AG10803 (cell line): Measurements from ENCODE around the gene ANKRD40.

Experiments used
- DNase-seq: peaks from one replicate; pipeline ENCODE4 v3.0.0; 2010; ENCODE audit warnings: low read depth
- H3K4me3 ChIP-seq: 2 replicates; pipeline ENCODE4 v1.5.1; 2011; ENCODE audit warnings: mild to moderate bottlenecking, low read length, control low read depth
- TF ChIP-seq, protein P1 (sequence below): conservative IDR thresholded peaks from 2 replicates; pipeline ENCODE4 v1.5.1; 2011; ENCODE audit warnings: mild to moderate bottlenecking, low read length, control low read depth, inconsistent platforms

Gene ANKRD40

DNA sequence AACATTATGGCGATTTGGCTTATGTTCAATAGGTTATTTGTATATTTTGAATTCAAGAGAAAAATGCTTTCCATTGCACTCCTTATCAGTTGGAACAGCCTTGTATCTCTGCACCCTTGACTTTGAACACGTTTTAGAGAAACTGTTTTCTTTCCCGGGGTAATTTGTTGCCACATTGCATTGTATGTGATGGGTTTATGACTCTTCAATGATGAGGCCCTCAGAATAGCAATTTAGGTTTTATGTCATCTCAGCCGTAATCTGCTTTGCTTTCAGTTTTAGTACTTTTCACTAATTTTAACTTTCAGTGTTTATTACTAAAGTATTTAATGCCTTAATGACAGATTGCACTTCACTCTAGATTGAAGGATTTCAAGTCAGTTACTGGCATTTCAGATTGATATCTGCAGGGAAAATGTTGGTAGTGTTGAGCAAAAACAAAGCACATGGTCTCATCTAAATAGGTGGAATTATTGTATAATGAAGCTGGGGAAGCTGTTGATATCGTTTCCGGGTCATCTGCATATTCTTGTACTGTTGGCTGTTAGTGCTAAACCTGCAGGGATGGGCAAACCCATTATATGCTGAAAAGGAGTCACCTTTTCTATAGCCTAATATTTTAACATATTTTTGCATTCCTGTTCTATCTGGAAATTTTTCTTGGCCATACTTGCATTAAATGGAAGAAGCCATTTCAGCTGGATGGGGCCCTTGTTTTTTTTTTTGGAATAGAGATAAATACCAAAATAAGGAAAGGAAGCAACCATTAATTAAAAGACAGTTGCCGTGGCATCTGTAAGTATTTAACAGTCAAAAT, 13.7 kb upstream of the ANKRD40 start:
- no peak for DNase-seq
- TF ChIP-seq, protein P1, sequence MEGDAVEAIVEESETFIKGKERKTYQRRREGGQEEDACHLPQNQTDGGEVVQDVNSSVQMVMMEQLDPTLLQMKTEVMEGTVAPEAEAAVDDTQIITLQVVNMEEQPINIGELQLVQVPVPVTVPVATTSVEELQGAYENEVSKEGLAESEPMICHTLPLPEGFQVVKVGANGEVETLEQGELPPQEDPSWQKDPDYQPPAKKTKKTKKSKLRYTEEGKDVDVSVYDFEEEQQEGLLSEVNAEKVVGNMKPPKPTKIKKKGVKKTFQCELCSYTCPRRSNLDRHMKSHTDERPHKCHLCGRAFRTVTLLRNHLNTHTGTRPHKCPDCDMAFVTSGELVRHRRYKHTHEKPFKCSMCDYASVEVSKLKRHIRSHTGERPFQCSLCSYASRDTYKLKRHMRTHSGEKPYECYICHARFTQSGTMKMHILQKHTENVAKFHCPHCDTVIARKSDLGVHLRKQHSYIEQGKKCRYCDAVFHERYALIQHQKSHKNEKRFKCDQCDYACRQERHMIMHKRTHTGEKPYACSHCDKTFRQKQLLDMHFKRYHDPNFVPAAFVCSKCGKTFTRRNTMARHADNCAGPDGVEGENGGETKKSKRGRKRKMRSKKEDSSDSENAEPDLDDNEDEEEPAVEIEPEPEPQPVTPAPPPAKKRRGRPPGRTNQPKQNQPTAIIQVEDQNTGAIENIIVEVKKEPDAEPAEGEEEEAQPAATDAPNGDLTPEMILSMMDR: no peak
- H3K4me3 ChIP-seq: peak overlapping the region; percentile 89

DNA sequence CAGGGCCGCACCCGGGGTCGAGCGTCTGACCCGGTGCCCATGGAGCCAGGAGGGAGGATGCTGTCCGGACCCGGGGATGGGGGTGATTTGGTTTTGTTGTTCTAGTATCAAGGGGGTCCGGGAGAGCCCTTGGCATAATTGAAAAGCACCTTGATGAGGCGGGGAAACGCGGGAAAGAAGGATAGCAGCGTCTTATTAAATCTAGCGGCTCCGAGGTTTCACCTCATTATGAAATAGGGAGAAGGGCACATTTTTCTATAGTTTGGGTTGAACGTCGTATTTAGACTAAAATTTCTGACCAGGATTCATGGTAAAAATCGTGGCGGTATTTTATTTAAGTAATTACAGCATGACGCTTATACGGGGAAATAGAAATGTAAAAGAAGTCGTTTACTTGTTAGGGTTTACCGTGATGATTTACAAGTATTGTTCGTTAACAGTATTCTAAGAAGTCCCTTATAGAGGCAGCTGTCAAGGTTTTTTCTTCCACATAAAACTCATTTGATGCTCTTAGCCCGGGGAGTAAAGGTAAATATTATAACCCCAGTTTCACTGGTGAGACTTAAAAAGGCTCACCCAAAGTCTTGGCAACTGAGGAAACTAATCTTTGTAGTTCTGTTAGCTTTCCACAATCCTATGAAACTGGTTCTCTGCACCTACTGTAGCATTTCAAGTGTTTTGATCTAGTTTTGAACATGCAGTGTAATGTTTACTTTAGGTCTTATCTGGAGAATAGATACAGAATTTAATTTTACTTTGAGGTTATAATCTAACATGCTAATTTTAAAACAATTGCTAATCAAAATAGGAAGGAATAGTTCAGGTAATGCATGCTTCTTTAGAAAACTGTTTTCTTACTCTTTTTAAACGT, 12.4 kb upstream of the ANKRD40 start:
- no peak for DNase-seq
- TF ChIP-seq, protein P1: no peak
- peak overlapping the region; percentile 89 for H3K4me3 ChIP-seq

DNA sequence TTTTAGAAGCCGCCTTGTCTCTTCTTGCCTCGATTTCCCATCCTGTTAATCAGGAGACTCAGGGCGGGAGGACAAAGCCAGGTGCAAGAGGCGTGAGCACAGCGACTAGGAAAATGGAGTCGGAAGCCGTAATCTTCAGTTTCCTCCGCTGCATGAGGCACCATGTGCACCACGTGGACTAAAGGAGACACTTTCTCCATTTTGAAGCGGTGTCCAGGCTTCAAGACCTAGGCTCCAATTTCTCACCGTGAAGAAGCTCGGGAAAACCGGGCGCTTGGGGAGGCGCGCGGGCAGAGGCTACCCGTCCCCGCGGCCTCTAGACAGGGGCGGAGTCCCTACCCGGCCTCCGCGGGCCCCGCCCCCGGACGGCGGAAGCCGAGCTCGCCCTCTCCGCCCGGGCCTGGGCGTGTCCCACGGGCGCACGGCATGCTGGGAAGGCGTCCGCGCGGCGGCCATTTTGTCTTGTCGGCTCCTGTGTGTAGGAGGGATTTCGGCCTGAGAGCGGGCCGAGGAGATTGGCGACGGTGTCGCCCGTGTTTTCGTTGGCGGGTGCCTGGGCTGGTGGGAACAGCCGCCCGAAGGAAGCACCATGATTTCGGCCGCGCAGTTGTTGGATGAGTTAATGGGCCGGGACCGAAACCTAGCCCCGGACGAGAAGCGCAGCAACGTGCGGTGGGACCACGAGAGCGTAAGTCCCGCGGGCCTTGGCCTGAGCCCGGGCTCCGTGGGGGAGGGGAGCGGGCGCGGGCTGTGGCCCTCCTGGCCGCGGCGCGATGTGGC, 11.6 kb upstream of the ANKRD40 start, which contains the start of gene LUC7L3:
LUC7L3 (plus strand) TSS at position 460 of the 780 bp plus-strand sequence; CDS start at position 590, 130 bp downstream.
- TF ChIP-seq, protein P1: no peak
- DNase-seq: peak; percentile 92
- peak within 1 kb of the TSS; percentile 89 for H3K4me3 ChIP-seq

DNA sequence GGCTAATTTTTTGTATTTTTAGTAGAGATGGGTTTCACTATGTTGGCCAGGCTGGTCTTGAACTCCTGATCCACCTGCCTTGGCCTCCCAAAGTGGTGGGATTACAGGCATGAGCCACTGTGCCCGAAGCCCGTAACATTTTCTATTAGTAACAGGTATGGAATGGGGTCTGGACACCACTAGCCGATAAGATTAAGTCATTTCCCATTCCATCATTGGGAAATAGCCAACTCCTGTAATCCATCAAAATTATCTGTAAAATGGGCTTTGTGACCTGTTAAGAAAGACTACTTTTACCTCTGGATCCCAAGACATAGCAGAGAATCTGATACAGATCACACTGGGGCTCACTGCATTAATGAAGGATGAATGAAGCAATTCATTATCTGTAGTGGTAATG, 7.8 kb upstream of the ANKRD40 start:
- DNase-seq: no peak
- H3K4me3 ChIP-seq: no peak overlapping the region
- TF ChIP-seq, protein P1: no peak

DNA sequence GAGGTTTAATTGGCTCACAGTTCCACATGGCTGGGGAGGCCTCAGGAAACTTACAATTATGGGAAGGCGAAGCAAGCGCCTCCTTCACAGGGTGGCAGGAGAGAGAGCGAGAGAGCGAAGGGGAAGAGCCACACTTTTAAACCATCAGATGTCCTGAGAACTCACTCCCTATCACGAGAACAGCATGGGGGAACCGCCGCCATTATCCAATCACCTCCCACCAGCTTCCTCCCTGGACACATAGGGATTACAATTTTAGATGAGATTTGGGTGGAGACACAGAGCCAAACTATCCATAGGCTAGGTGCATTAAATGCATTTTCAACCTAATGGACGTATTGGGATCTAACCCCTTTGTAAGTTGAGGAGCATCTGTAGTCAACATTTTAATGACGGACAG, 4.9 kb upstream of the ANKRD40 start:
- TF ChIP-seq, protein P1: no peak
- DNase-seq: no peak
- no peak overlapping the region for H3K4me3 ChIP-seq

DNA sequence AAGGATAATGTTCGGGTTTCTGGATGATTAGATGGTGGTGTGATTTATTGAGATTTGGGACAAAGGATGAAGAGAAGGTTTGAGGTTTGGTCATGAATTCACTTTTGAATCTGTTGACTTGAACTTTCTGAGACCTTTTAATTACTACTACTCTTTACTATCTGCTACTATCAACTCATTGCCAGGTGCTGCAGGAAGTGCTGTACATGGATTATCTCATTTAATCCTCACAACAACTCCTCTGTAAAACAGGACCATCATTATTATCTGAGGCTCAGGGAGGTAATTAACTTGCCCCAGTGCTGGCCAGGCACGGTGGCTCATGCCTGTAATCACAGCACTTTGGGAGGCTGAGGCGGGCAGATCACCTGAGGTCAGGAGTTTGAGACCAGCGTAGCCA, 2.9 kb upstream of the ANKRD40 start:
- no peak for DNase-seq
- TF ChIP-seq, protein P1: no peak
- H3K4me3 ChIP-seq: no peak overlapping the region
